Measurements from ENCODE around the gene KCND2. TPM values are rescaled to one million over a fixed set of nuclear protein-coding genes. Genes with fewer than 3 reads are reported as not detected.

Gene KCND2
- total and polyA plus RNA-seq, 2 of the 8 experiments (the other 6 are each of a cell fraction or from before 2014, with no cell fraction given), result 4.6 to 7.7 TPM

DNA sequence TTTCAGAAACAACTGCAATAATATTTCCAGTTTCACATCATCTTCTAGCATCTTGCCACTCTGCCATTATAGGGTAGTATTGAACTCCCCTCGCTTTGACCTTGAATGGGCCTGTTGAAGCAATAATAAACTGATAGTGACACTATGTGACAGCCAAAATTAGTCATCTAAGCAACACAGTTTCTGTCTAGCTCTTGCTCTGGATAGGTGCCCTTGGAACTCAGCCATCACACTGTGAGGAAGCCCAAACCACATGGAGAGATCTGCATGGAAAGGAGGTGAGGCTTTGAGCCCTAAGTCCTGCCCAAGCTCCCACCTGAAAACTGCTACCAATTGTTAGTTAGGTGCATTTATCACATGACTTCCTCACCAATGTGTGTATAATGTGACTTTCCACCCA lies 18.1 kb upstream of the KCND2 start:
- Histone ChIP-seq H3K9me3 (ENCODE audit: insufficient read depth in 2 of 2, low read depth in 1 of 2, low read length in 1 of 2) (peaks cover 29 to 30% of the 10 kb centered on the region in 2 experiments), H3K9ac (replicated peaks in 1 of 4; ENCODE audit: extremely low read depth in 1 of 4, low read depth in 3 of 4, low read length in 3 of 4) (no peak overlapping the region), H2AFZ (ENCODE audit: low read length) (no peak overlapping the region), H4K20me1 (replicated peaks in 1 of 2; ENCODE audit: control insufficient read depth in 1 of 2, insufficient read depth in 2 of 2, low read length in 2 of 2) (no peaks in the 10 kb centered on the region), H3K79me1 (ENCODE audit: low read depth, low read length) (no peaks in the 10 kb centered on the region), H3K23me2 (ENCODE audit: low read depth, low read length) (no peaks in the 10 kb centered on the region), H3K4me2 (ENCODE audit: insufficient read depth in 1 of 2, low read depth in 2 of 2, low read length in 2 of 2) (no peak overlapping the region), H3K27ac (ENCODE audit: low read depth, low read length) (no peak overlapping the region), H2BK120ac (replicated peaks; ENCODE audit: low read depth, low read length) (no peak overlapping the region), H2BK15ac (ENCODE audit: low read length) (no peak overlapping the region), H3K23ac (ENCODE audit: insufficient read length) (no peak overlapping the region), H3K79me2 (ENCODE audit: control insufficient read depth in 1 of 2, insufficient read depth in 2 of 2, low read length in 2 of 2) (no peaks in the 10 kb centered on the region), H3K36me3 (ENCODE audit: control insufficient read depth in 2 of 4, insufficient read depth in 4 of 4, low read length in 3 of 4) (peaks cover 0 to 9% (median 3%) of the 10 kb centered on the region in 4 experiments; a peak in 3 of 8 replicates), H4K8ac (ENCODE audit: extremely low read depth, insufficient read depth, low read length) (no peak overlapping the region), H3K4me3 (ENCODE audit: extremely low read depth in 1 of 4, insufficient read depth in 2 of 4, low read depth in 3 of 4, low read length in 4 of 4) (no peak overlapping the region), H2BK20ac (ENCODE audit: low read length) (no peak overlapping the region), H2BK12ac (ENCODE audit: low read depth, low read length) (no peak overlapping the region), H2AK5ac (ENCODE audit: low read depth, low read length) (no peak overlapping the region), H3K18ac (ENCODE audit: extremely low read depth, low read length) (no peak overlapping the region), H2BK5ac (ENCODE audit: low read depth, low read length) (no peak overlapping the region), H3K14ac (ENCODE audit: insufficient read length) (no peak overlapping the region), H4K91ac (replicated peaks; ENCODE audit: insufficient read length, low read length) (no peak overlapping the region), H3K4ac (replicated peaks; ENCODE audit: insufficient read length, low read depth, low read length) (no peak overlapping the region), H3K4me1 (replicated peaks in 1 of 4; ENCODE audit: control insufficient read depth in 3 of 4, insufficient read depth in 4 of 4, low read length in 3 of 4) (no peaks in the 10 kb centered on the region), H4K5ac (ENCODE audit: insufficient read length, low read depth, low read length) (no peak overlapping the region), H3K56ac (replicated peaks; ENCODE audit: insufficient read length, low read depth, low read length) (no peak overlapping the region), H3K27me3 (replicated peaks in 1 of 4; ENCODE audit: control insufficient read depth in 3 of 4, extremely low read depth in 1 of 4, insufficient read depth in 3 of 4, low read length in 3 of 4) (no peaks in the 10 kb centered on the region)
- WGBS, 2 experiments (ENCODE audit: extremely low coverage in 1 of 2, insufficient coverage in 1 of 2, insufficient read length in 1 of 2, insufficient replicate concordance in 2 of 2, low coverage in 1 of 2, low lambda C conversion rate in 2 of 2, missing lambda C conversion rate in 1 of 2), result 85% methylated on average over 1 of the region's 1 CpG; no CpG with 5 or more reads in 1 of the 2 experiments
- CTCF ChIA-PET (ENCODE audit: partially characterized antibody), result no interaction called here
- POLR2A ChIA-PET (ENCODE audit: partially characterized antibody), result no interaction called here
- TF ChIP-seq EGR1 (IDR thresholded peaks at IDR 0.05; ENCODE audit: borderline replicate concordance, low read depth, low read length) (no peak), CBX5 (IDR thresholded peaks at IDR 0.05; ENCODE audit: low read depth, low read length) (no peak), KDM5A (IDR thresholded peaks at IDR 0.05; ENCODE audit: low read length) (no peak), TAF1 (IDR thresholded peaks at IDR 0.05; ENCODE audit: low read depth, low read length) (no peak)
- FAIRE-seq (no peak), DNase-seq (ENCODE audit: low read depth in 1 of 2, low spot score in 2 of 2) (no peak)
